Measurements from ENCODE around the gene ADD1.

The ADD1 gene

GRCh38 chr4:2839060-2839459, 4.6 kb upstream of the ADD1 start:
- Histone ChIP-seq H3K4me1 (ENCODE audit: control insufficient read depth, insufficient read depth, low read length, poor library complexity, severe bottlenecking) (peaks cover 12% of the 10 kb centered on the region), H3K9me3 (ENCODE audit: control insufficient read depth, low read length) (no peaks in the 10 kb centered on the region), H3K27ac (ENCODE audit: low read depth, low read length, severe bottlenecking) (no peak overlapping the region), H3K36me3 (ENCODE audit: control insufficient read depth, insufficient read depth, low read length) (peaks cover 21% of the 10 kb centered on the region), H3K4me3 (ENCODE audit: extremely low read depth, insufficient read depth, low read length, poor library complexity, severe bottlenecking) (no peak overlapping the region)
- WGBS, 2 experiments (ENCODE audit: insufficient coverage in 2 of 2), result 100% methylated on average over 2 of the region's 3 CpGs; no CpG with 5 or more reads in 1 of the 2 experiments

- Histone ChIP-seq H3K4me1 (ENCODE audit: control insufficient read depth, insufficient read depth, low read length, poor library complexity, severe bottlenecking) (peaks cover 6% of the 10 kb centered on the region), H3K27ac (ENCODE audit: low read depth, low read length, severe bottlenecking) (peak overlapping the region; percentile 71), H3K36me3 (ENCODE audit: control insufficient read depth, insufficient read depth, low read length) (peaks cover 4% of the 10 kb centered on the region), H3K9me3 (ENCODE audit: control insufficient read depth, low read length) (no peaks in the 10 kb centered on the region), H3K4me3 (ENCODE audit: extremely low read depth, insufficient read depth, low read length, poor library complexity, severe bottlenecking) (peak overlapping the region; percentile 77)
- 11 to 12% methylated on average over 7 to 10 of the region's 10 CpGs for WGBS, 2 experiments (ENCODE audit: insufficient coverage in 2 of 2)
These were observed 869 bp upstream of the ADD1 start for GRCh38 chr4:2842687-2843262.

- 0% methylated on average over 54 to 60 of the region's 74 CpGs for WGBS, 2 experiments (ENCODE audit: insufficient coverage in 2 of 2)
- peak overlapping the region; percentile 62 for H3K27ac ChIP-seq (ENCODE audit: low read depth, low read length, severe bottlenecking)
These were observed 419 bp downstream of the ADD1 start for GRCh38 chr4:2843941-2844584.

GRCh38 chr4:2846172-2846571, 2.5 kb downstream of the ADD1 start:
- no peak overlapping the region for H3K27ac ChIP-seq (ENCODE audit: low read depth, low read length, severe bottlenecking)
- no peaks in the 10 kb centered on the region for H3K9me3 ChIP-seq (ENCODE audit: control insufficient read depth, low read length)
- peaks cover 4% of the 10 kb centered on the region for H3K36me3 ChIP-seq (ENCODE audit: control insufficient read depth, insufficient read depth, low read length)
- H3K4me3 ChIP-seq (ENCODE audit: extremely low read depth, insufficient read depth, low read length, poor library complexity, severe bottlenecking), result no peak overlapping the region
- WGBS, 2 experiments (ENCODE audit: insufficient coverage in 2 of 2), result 100% methylated on average over 1 of the region's 2 CpGs; no CpG with 5 or more reads in 1 of the 2 experiments
- H3K4me1 ChIP-seq (ENCODE audit: control insufficient read depth, insufficient read depth, low read length, poor library complexity, severe bottlenecking), result no peaks in the 10 kb centered on the region

More at GRCh38 chr4:2843941-2844584, 419 bp downstream of the ADD1 start:
- H3K36me3 ChIP-seq (ENCODE audit: control insufficient read depth, insufficient read depth, low read length), result peaks cover 4% of the 10 kb centered on the region
- H3K4me1 ChIP-seq (ENCODE audit: control insufficient read depth, insufficient read depth, low read length, poor library complexity, severe bottlenecking), result no peaks in the 10 kb centered on the region
- H3K9me3 ChIP-seq (ENCODE audit: control insufficient read depth, low read length), result no peaks in the 10 kb centered on the region
- peak overlapping the region; percentile 77 for H3K4me3 ChIP-seq (ENCODE audit: extremely low read depth, insufficient read depth, low read length, poor library complexity, severe bottlenecking)

- WGBS, 2 experiments (ENCODE audit: insufficient coverage in 2 of 2), result 84 to 98% methylated on average over 7 to 9 of the region's 11 CpGs
- no peaks in the 10 kb centered on the region for H3K9me3 ChIP-seq (ENCODE audit: control insufficient read depth, low read length)
- H3K4me1 ChIP-seq (ENCODE audit: control insufficient read depth, insufficient read depth, low read length, poor library complexity, severe bottlenecking), result no peaks in the 10 kb centered on the region
- peaks cover 6% of the 10 kb centered on the region for H3K36me3 ChIP-seq (ENCODE audit: control insufficient read depth, insufficient read depth, low read length)
- no peak overlapping the region for H3K27ac ChIP-seq (ENCODE audit: low read depth, low read length, severe bottlenecking)
- no peak overlapping the region for H3K4me3 ChIP-seq (ENCODE audit: extremely low read depth, insufficient read depth, low read length, poor library complexity, severe bottlenecking)
These were observed 3.7 kb downstream of the ADD1 start for GRCh38 chr4:2847302-2847871.

- 100% methylated on average over 2 of the region's 2 CpGs for WGBS, 2 experiments (ENCODE audit: insufficient coverage in 2 of 2)
- H3K4me3 ChIP-seq (ENCODE audit: extremely low read depth, insufficient read depth, low read length, poor library complexity, severe bottlenecking), result no peak overlapping the region
- no peaks in the 10 kb centered on the region for H3K4me1 ChIP-seq (ENCODE audit: control insufficient read depth, insufficient read depth, low read length, poor library complexity, severe bottlenecking)
- H3K36me3 ChIP-seq (ENCODE audit: control insufficient read depth, insufficient read depth, low read length), result peaks cover 13% of the 10 kb centered on the region
- H3K27ac ChIP-seq (ENCODE audit: low read depth, low read length, severe bottlenecking), result no peak overlapping the region
- no peaks in the 10 kb centered on the region for H3K9me3 ChIP-seq (ENCODE audit: control insufficient read depth, low read length)
These were observed 4.8 kb downstream of the ADD1 start for GRCh38 chr4:2848449-2848848.

- no peak overlapping the region for H3K4me3 ChIP-seq (ENCODE audit: extremely low read depth, insufficient read depth, low read length, poor library complexity, severe bottlenecking)
- no peaks in the 10 kb centered on the region for H3K4me1 ChIP-seq (ENCODE audit: control insufficient read depth, insufficient read depth, low read length, poor library complexity, severe bottlenecking)
- H3K36me3 ChIP-seq (ENCODE audit: control insufficient read depth, insufficient read depth, low read length), result peaks cover 23% of the 10 kb centered on the region
- H3K9me3 ChIP-seq (ENCODE audit: control insufficient read depth, low read length), result no peaks in the 10 kb centered on the region
- peak overlapping the region; percentile 41 for H3K27ac ChIP-seq (ENCODE audit: low read depth, low read length, severe bottlenecking)
- 86 to 98% methylated on average over 5 to 6 of the region's 9 CpGs for WGBS, 2 experiments (ENCODE audit: insufficient coverage in 2 of 2)
These were observed 5.9 kb downstream of the ADD1 start for GRCh38 chr4:2849267-2850152.

- H3K4me3 ChIP-seq (ENCODE audit: extremely low read depth, insufficient read depth, low read length, poor library complexity, severe bottlenecking), result no peak overlapping the region
- H3K9me3 ChIP-seq (ENCODE audit: control insufficient read depth, low read length), result no peaks in the 10 kb centered on the region
- 100% methylated on average over 1 of the region's 2 CpGs; no CpG with 5 or more reads in 1 of the 2 experiments for WGBS, 2 experiments (ENCODE audit: insufficient coverage in 2 of 2)
- no peaks in the 10 kb centered on the region for H3K4me1 ChIP-seq (ENCODE audit: control insufficient read depth, insufficient read depth, low read length, poor library complexity, severe bottlenecking)
- no peak overlapping the region for H3K27ac ChIP-seq (ENCODE audit: low read depth, low read length, severe bottlenecking)
- peaks cover 35% of the 10 kb centered on the region for H3K36me3 ChIP-seq (ENCODE audit: control insufficient read depth, insufficient read depth, low read length)
These were observed 7.5 kb downstream of the ADD1 start for GRCh38 chr4:2850966-2851798.

- WGBS, 2 experiments (ENCODE audit: insufficient coverage in 2 of 2), result 96% methylated on average over 4 of the region's 7 CpGs; no CpG with 5 or more reads in 1 of the 2 experiments
- H3K4me3 ChIP-seq (ENCODE audit: extremely low read depth, insufficient read depth, low read length, poor library complexity, severe bottlenecking), result no peak overlapping the region
- H3K27ac ChIP-seq (ENCODE audit: low read depth, low read length, severe bottlenecking), result no peak overlapping the region
- H3K4me1 ChIP-seq (ENCODE audit: control insufficient read depth, insufficient read depth, low read length, poor library complexity, severe bottlenecking), result no peaks in the 10 kb centered on the region
- H3K36me3 ChIP-seq (ENCODE audit: control insufficient read depth, insufficient read depth, low read length), result peaks cover 38% of the 10 kb centered on the region
- H3K9me3 ChIP-seq (ENCODE audit: control insufficient read depth, low read length), result no peaks in the 10 kb centered on the region
These were observed 8.9 kb downstream of the ADD1 start for GRCh38 chr4:2852481-2852921.

GRCh38 chr4:2855584-2855983, 11.9 kb downstream of the ADD1 start:
- H3K4me1 ChIP-seq (ENCODE audit: control insufficient read depth, insufficient read depth, low read length, poor library complexity, severe bottlenecking), result peaks cover 24% of the 10 kb centered on the region
- no peaks in the 10 kb centered on the region for H3K9me3 ChIP-seq (ENCODE audit: control insufficient read depth, low read length)
- H3K4me3 ChIP-seq (ENCODE audit: extremely low read depth, insufficient read depth, low read length, poor library complexity, severe bottlenecking), result no peak overlapping the region
- 96 to 100% methylated on average over 1 to 3 of the region's 5 CpGs for WGBS, 2 experiments (ENCODE audit: insufficient coverage in 2 of 2)
- no peak overlapping the region for H3K27ac ChIP-seq (ENCODE audit: low read depth, low read length, severe bottlenecking)
- peaks cover 38% of the 10 kb centered on the region for H3K36me3 ChIP-seq (ENCODE audit: control insufficient read depth, insufficient read depth, low read length)
